Left kidney (tissue), 8 donors: Measurements from ENCODE around the gene DNAI2. TPM values are rescaled to one million over a fixed set of nuclear protein-coding genes. Genes with fewer than 3 reads are reported as not detected.

ENCODE experiments used
- DNase-seq: peaks from one replicate; pipeline ENCODE4 v3.0.0-alpha.2; 2013
- long read RNA-seq, 8 donors: transcript quantifications; one replicate each; lab custom pipeline, GENCODE V29; 2026
- polyA plus RNA-seq: library from polyadenylated mRNA; unstranded; fragments of 120-200 nt; gene quantifications from one replicate; pipeline ENCODE4 v1.2.1, GENCODE V29; 2013; ENCODE audit not compliant: insufficient read length

DNAI2 gene
- polyA plus RNA-seq = 0.12 TPM
- long read RNA-seq, donor 1 = 0 reads
- long read RNA-seq, donor 2 = 0 reads
- long read RNA-seq, donor 3 = 0 reads
- long read RNA-seq, donor 4 = 0 reads
- long read RNA-seq, donor 5 = 0 reads
- long read RNA-seq, donor 6 = 0 reads
- long read RNA-seq, donor 7 = 0 reads
- long read RNA-seq, donor 8 = 0 reads

GRCh38 chr17:74274060-74274708, at the start of gene DNAI2:
Gene DNAI2, plus strand, starts transcription at chr17:74274234. Its CDS starts 7,584 bp downstream, at chr17:74281818.
- DNase-seq = peak; percentile 59

- no peak for DNase-seq
Observed at GRCh38 chr17:74224959-74225725, 48.9 kb upstream of the DNAI2 start.

GRCh38 chr17:74226252-74226651, 47.8 kb upstream of the DNAI2 start:
- DNase-seq = no peak

GRCh38 chr17:74227271-74228080, 46.6 kb upstream of the DNAI2 start:
- DNase-seq = no peak

- DNase-seq = no peak
Observed at GRCh38 chr17:74228306-74228978, 45.6 kb upstream of the DNAI2 start.

GRCh38 chr17:74230896-74231295, 43.1 kb upstream of the DNAI2 start:
- DNase-seq = no peak

- no peak for DNase-seq
Observed at GRCh38 chr17:74231928-74232907, 41.8 kb upstream of the DNAI2 start.

- DNase-seq = no peak
Observed at GRCh38 chr17:74233937-74234336, 40.1 kb upstream of the DNAI2 start.

GRCh38 chr17:74234486-74234885, 39.5 kb upstream of the DNAI2 start:
- DNase-seq = no peak

- DNase-seq = no peak
Observed at GRCh38 chr17:74235040-74235581, 38.9 kb upstream of the DNAI2 start.

GRCh38 chr17:74235911-74236371, 38.1 kb upstream of the DNAI2 start:
- no peak for DNase-seq

- DNase-seq = no peak
Observed at GRCh38 chr17:74237321-74237720, 36.7 kb upstream of the DNAI2 start.

- DNase-seq = no peak
Observed at GRCh38 chr17:74239172-74239571, 34.9 kb upstream of the DNAI2 start.

- DNase-seq = peak; percentile 36
Observed at GRCh38 chr17:74240618-74241205, 33.3 kb upstream of the DNAI2 start.

GRCh38 chr17:74241431-74241830, 32.6 kb upstream of the DNAI2 start:
- DNase-seq = no peak

- DNase-seq = no peak
Observed at GRCh38 chr17:74241847-74242246, 32.2 kb upstream of the DNAI2 start.

GRCh38 chr17:74243013-74243755, 30.9 kb upstream of the DNAI2 start:
- no peak for DNase-seq

GRCh38 chr17:74244128-74244527, 29.9 kb upstream of the DNAI2 start:
- no peak for DNase-seq

- DNase-seq = no peak
Observed at GRCh38 chr17:74244548-74244947, 29.5 kb upstream of the DNAI2 start.
